Measurements from ENCODE around the gene ACP7.
A peak's percentile ranks its signal among the peaks of the same experiment; 100 is the strongest.
"Not testable (repeated sequence)": the region's sequence is repeated elsewhere in the genome, so short reads cannot be mapped to it uniquely, and the experiment has no call there.

The ACP7 gene

DNA sequence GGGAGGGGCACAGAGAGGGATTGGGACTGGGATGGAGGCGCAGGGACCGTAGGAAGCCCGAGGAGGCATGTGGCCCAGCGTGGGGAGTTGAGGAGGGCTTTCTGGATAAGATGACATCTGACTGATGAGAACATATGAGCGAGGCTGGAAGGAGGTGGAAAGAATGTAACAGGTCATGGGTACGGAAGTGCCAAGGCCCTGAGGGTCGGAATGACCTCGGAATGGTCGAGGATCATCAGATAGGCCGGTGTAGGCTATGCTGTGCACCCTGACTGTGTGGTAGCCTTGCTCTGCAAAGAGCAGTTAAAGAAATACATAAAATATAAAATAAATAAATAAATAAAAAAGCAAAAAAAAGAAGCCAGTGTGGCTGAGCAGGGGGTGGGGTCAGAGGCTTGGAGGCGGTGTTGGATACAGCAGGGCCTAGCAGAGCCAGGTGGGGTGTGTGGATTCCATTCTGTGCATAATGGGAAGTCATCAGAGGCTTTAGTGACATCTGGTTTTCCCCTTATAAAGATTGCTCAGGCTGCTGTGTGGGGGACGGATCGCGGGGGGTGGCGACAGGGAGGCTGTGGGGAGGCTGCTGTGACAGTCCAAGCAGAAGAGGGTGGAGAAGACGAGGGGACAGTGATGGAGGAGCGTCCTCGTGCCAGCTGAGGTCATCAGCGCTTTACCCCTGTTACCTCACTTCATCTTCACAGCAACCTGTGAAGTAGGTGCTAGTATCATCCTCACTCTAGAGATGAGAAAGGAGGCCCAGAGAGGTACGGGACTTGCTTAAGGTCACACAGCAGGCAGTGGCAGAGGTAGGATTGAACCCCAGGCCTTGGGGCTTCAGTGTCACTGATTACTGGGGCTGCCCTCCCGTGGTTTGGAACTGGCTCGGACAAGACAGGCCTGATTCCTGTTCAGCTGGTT is 46.4 kb downstream of the ACP7 start:
- FAIRE-seq = no peak

GRCh38 chr19:39131255-39131755 is 47.1 kb downstream of the ACP7 start:
- no peak for DNase-seq (ENCODE audit: insufficient read length, low spot score)
- FAIRE-seq = no peak

More for the DNA sequence above, 46.4 kb downstream of the ACP7 start:
- DNase-seq (ENCODE audit: insufficient read length, low spot score) = no peak

GRCh38 chr19:39132344-39132969 is 48.3 kb downstream of the ACP7 start:
- DNase-seq (ENCODE audit: insufficient read length, low spot score) (no peak), FAIRE-seq (peak; percentile 55)

GRCh38 chr19:39133431-39134270 is 49.5 kb downstream of the ACP7 start:
- FAIRE-seq (no peak), DNase-seq (ENCODE audit: insufficient read length, low spot score) (no peak)

GRCh38 chr19:39135701-39136100 is 51.5 kb downstream of the ACP7 start:
- DNase-seq (ENCODE audit: insufficient read length, low spot score) (no peak), FAIRE-seq (no peak)

DNA sequence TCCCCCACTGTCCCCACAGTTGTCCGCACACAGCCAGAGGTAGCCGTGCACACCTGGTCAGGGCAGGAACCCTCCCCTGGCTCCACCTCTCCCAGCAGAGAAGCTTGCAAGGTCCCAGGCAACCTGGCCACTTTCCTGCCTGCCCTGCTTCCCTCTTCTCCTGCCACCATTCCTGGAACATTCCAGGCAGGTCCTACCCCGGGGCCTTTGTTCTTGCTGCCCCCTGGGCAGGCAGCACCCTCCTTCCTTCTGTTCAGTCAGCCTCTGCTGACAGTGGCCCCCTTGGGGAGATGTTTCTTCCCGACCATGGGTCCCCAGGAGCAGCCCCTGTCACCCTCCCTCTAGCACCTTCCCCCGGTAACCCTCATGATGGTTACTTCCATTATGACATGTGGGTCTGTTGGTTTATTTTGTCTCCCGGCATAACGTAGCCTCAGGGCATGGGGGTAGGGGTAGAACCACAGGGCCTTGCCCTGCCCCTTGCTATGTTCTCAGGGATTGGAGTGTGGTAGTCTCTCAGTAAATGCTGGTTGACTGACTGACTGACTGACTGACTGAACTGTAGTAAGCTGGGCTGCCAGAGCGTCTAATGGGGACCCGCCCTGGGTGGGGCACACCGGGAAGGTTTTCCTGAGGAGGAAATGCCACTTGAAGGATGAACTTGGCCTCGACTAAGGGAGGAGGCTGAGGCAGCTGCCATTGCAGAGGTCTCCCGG is 52.2 kb downstream of the ACP7 start:
- DNase-seq (ENCODE audit: insufficient read length, low spot score) (no peak), FAIRE-seq (no peak)

GRCh38 chr19:39137131-39137530 is 53.0 kb downstream of the ACP7 start:
- FAIRE-seq (no peak), DNase-seq (ENCODE audit: insufficient read length, low spot score) (no peak)

DNA sequence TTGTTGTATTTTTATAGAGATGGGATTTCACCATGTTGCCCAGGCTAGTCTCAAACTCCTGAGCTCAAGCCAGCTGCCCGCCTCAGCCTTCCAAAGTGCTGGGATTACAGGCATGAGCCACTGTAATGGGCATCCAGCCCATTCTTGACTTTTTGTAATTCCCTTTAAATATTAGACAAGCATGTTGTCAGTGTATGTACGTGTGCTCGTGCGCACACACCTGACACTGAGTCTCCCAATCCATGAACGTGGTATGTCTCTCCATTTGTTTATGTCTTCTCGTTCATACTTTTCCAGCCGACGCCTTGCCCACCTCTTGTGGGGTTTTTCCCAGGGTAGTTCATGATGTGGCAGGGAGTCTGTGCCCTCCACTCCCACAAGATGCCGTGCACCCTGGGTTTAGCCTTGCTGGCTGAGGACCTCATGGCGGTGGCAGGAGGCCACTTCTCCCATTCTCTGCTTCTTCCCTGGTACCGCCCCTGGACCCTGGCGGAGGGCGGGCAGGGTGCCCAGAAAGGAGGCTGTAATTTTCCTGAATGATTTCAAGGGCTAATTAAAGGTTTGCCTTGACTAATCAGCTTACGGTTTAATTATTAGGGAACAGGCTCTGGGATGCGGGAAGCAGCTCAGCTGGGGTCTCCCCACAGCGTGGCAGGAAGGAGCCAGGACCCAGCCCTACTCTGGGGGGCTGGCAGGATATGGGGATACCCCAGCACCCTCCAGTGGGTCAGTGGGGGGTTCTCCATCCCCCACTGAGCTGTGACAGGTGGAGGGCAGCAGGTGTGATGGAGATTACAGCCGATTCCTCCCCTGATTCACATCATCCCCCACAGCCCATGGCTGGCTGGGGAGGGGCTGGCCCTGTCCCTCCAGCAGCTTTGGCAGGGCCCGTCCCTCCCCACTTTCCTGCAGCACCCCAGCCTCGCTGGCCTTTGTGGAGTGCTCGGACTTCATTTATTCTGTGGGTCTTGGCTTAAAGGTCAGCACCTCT is 54.3 kb downstream of the ACP7 start:
- FAIRE-seq = no peak
- no peak for DNase-seq (ENCODE audit: insufficient read length, low spot score)

DNA sequence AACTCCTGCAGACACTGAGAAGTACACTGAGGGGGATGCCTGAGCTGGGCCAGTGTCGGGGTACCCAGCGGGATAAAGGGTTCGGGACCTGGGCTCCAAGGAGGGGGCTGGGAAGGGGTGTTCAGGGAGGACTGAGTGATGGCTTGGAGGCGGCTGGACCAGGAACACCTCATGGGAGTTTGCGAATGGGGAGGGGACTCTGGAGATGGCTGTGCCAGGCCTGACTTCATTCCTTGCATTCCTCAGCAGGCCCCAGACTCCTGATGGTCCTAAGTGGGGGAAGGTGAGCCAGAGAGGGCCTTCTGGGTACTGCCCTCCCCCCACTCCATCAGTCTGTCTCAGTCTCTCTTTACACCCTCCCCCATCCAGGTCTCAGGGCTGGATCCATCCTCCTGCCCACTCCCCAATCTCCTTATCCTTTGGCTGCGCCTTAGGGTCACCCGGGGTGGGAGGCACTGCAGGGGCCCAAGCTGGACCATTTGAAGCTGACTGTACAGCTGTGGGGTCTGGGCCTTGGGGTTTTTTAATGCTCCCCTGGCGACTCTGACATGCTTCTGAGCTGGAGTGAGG is 55.2 kb downstream of the ACP7 start:
- no peak for DNase-seq (ENCODE audit: insufficient read length, low spot score)
- no peak for FAIRE-seq

- DNase-seq (ENCODE audit: insufficient read length, low spot score) = no peak
- FAIRE-seq = no peak
Measured at GRCh38 chr19:39139971-39140453, 55.8 kb downstream of the ACP7 start.

DNA sequence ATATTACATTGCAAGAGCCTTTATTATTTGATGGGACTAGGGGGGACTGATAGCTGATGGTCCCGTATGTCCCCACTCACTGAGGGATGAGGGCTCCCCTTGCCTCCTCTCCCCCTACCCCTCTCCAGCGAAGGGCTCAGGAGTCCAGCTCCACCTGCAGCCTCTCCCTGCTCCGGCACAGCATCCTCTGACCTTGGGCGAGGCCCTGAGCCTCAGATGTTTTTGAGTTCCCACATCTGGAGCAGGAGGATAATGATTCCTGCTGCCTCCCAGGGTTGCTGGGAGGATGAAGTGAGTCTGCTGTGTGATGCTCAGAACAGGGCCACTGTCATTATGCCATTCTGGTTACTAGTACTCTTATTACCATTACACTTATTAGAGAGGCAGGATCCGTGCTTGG is 56.4 kb downstream of the ACP7 start:
- no peak for FAIRE-seq
- no peak for DNase-seq (ENCODE audit: insufficient read length, low spot score)

- FAIRE-seq = no peak
- no peak for DNase-seq (ENCODE audit: insufficient read length, low spot score)
Measured at GRCh38 chr19:39141929-39142328, 57.8 kb downstream of the ACP7 start.

GRCh38 chr19:39142630-39143029 is 58.5 kb downstream of the ACP7 start:
- FAIRE-seq (no peak), DNase-seq (ENCODE audit: insufficient read length, low spot score) (no peak)

GRCh38 chr19:39143757-39144289 is 59.7 kb downstream of the ACP7 start:
- not testable (repeated sequence) for FAIRE-seq; DNase-seq (ENCODE audit: insufficient read length, low spot score)

DNA sequence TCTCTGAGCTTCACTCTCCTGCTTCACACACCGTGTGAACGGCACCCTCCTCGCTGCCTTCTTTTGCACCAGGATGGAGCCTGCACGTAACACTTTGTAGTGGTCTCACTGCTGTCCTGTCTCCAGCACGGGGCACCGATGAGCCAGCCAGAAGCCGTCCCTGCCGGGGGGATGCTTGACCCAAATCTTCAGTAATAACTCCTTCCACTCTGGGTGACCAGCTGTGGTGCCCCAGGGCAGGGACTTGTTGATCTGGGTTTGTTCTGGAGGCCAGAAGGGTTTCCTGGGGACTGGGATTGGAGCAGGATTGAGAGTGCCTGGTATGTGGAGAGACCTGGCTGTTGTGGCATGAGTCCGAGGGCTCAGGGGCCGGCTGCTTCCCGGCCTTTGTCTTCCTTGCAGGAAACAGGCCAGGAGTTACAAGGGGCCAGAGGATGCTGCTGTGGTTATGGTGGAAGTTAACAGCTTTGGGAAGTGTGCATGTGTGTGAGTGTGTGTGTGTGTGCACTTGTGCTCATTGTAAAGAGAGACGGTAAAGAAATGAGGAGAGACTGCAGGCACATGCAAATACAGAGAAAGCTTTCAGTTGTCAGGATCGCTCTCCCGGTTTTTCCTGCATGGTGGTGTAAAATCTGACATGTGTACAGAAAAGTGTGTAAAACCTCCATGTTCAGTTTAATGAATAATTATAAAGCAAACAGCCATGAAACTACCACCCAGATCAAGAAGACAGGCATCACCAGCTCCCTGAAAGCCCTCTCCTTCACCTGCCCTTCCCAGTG is 60.3 kb downstream of the ACP7 start:
- DNase-seq (ENCODE audit: insufficient read length, low spot score) (no peak), FAIRE-seq (no peak)

- DNase-seq (ENCODE audit: insufficient read length, low spot score) (no peak), FAIRE-seq (no peak)
Measured at GRCh38 chr19:39145180-39145953, 61.2 kb downstream of the ACP7 start.

DNA sequence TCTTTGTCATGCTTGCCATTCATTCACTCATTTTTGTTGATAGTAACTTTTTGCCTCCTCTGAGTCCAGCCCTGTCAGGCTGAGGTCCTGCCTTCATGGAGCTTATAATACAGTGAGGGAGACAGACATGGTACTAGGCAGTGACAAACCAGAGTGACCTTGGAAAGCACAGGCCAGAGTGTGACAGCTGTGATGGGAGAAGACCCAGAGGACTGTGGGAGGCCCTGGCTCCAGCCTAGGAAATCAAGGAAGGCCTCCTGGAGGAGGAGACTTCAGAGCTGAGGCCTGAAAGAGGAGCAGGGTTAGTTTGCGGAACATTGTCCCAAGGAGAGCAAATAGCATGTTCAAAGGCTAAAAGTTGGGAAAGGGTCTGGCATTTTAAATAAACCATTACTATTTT is 61.9 kb downstream of the ACP7 start:
- no peak for DNase-seq (ENCODE audit: insufficient read length, low spot score)
- no peak for FAIRE-seq
